Glutamatergic neuron (in vitro differentiated cells): ENCODE measurements around the gene DBI. TPM values are rescaled to one million over a fixed set of nuclear protein-coding genes. Genes with fewer than 3 reads are reported as not detected.

Experiments used
- DNase-seq: peaks from one replicate; pipeline ENCODE4 v3.0.0; 2022
- H3K27ac Mint-ChIP-seq: one replicate; pipeline ENCODE4 v1.8.0; 2020; ENCODE audit warnings: mild to moderate bottlenecking, mixed read lengths, inconsistent platforms; ENCODE audit not compliant: unreplicated experiment
- H3K27me3 Mint-ChIP-seq: one replicate; pipeline ENCODE4 v1.8.0; 2020; ENCODE audit warnings: mild to moderate bottlenecking, moderate library complexity, mixed read lengths, inconsistent platforms; ENCODE audit not compliant: unreplicated experiment
- H3K36me3 Mint-ChIP-seq: one replicate; pipeline ENCODE4 v1.8.0; 2020; ENCODE audit warnings: mild to moderate bottlenecking, mixed read lengths, inconsistent platforms; ENCODE audit not compliant: unreplicated experiment
- H3K4me1 Mint-ChIP-seq: one replicate; pipeline ENCODE4 v1.8.0; 2020; ENCODE audit warnings: mild to moderate bottlenecking, low read depth, mixed read lengths, inconsistent platforms; ENCODE audit not compliant: unreplicated experiment
- H3K4me3 Mint-ChIP-seq: one replicate; pipeline ENCODE4 v1.8.0; 2020; ENCODE audit warnings: mild to moderate bottlenecking, mixed read lengths, inconsistent platforms; ENCODE audit not compliant: unreplicated experiment
- H3K9me3 Mint-ChIP-seq: one replicate; pipeline ENCODE4 v1.8.0; 2020; ENCODE audit warnings: mild to moderate bottlenecking, moderate library complexity, mixed read lengths, inconsistent platforms; ENCODE audit not compliant: unreplicated experiment
- total RNA-seq: library from RNA; stranded (reverse); fragmentation: NEBNext Ultra II Directional; extraction: Animal tissue kit (Norgen Biotek cat#: 25700); gene quantifications from one replicate; pipeline ENCODE4 v1.2.1, GENCODE V29; 2021; ENCODE audit not compliant: unreplicated experiment
- TF ChIP-seq, protein P1 (sequence below): fragments of 200-600 bp; sonication (generic); IDR thresholded peaks from one replicate; pipeline ENCODE4 v1.5.0; 2021; ENCODE audit not compliant: partially characterized antibody, unreplicated experiment

The DBI gene
- total RNA-seq, 1 donor from 2014 or later = 134 TPM

DNA sequence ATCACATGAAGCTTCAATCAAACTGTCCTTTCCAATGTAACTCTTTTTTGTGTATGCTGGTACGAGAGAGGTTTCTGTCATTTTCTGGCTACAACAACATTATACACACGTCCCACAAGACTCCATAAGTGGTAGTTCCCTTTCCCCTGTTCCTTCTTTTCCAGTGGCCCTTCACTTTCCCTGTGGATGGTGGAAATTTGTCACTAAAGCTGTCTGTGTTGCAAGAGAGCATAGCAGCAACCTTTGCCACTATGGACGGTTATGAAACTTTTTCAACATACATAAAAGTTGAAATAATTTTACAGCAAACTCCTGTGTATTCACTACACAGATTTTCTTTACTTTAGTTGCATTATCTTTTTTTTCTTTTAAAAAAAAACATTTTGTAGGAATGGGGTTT is 18.7 kb downstream of the DBI start:
- Mint-ChIP-seq H3K4me3 (no peak overlapping the region), H3K9me3 (no peaks in the 10 kb centered on the region), H3K27ac (no peak overlapping the region), H3K36me3 (no peaks in the 10 kb centered on the region), H3K4me1 (peaks cover 2% of the 10 kb centered on the region), H3K27me3 (peaks cover 2% of the 10 kb centered on the region)
- no peak for DNase-seq
- TF ChIP-seq, protein P1, sequence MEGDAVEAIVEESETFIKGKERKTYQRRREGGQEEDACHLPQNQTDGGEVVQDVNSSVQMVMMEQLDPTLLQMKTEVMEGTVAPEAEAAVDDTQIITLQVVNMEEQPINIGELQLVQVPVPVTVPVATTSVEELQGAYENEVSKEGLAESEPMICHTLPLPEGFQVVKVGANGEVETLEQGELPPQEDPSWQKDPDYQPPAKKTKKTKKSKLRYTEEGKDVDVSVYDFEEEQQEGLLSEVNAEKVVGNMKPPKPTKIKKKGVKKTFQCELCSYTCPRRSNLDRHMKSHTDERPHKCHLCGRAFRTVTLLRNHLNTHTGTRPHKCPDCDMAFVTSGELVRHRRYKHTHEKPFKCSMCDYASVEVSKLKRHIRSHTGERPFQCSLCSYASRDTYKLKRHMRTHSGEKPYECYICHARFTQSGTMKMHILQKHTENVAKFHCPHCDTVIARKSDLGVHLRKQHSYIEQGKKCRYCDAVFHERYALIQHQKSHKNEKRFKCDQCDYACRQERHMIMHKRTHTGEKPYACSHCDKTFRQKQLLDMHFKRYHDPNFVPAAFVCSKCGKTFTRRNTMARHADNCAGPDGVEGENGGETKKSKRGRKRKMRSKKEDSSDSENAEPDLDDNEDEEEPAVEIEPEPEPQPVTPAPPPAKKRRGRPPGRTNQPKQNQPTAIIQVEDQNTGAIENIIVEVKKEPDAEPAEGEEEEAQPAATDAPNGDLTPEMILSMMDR = no peak

DNA sequence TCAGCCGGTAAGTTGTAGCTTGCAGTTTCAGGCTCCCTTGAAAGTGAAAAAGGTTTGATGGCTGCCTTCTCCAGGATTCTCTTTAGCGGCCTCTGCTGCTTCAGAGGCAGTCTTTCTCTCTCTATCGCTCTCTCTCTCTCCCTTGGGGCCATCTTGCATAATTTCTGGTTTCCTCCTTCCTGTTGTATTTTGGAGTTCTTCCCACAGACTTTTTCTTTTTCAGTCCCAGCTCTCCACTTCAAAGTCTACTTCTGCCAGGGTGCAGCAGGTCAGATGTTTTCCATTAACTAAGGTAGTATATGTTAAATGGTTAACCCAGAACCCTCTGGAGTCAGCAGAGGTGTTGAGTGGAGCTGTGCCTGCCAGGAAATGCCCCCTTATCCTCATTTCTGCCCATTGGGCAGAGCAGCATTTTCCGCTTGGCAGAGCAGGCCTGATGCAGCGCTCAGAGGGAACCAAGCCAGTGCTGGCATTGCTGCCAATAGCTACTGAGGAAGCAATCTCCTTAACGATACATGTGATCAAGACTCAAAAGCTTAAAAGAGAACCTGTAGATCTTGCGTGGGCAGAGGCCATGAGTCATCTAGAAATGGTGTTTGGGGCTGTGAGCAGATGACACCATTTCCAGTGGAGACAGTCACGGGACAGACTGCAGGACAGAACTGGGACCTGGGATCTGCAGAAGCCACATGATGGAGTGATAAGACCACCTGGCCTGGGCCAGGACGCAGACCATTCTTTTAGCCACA is 20.8 kb downstream of the DBI start:
- no peaks in the 10 kb centered on the region for H3K9me3 Mint-ChIP-seq
- H3K4me1 Mint-ChIP-seq = peaks cover 2% of the 10 kb centered on the region
- no peaks in the 10 kb centered on the region for H3K36me3 Mint-ChIP-seq
- DNase-seq = no peak
- peaks cover 2% of the 10 kb centered on the region for H3K27me3 Mint-ChIP-seq
- H3K4me3 Mint-ChIP-seq = no peak overlapping the region
- H3K27ac Mint-ChIP-seq = no peak overlapping the region
- TF ChIP-seq, protein P1 = no peak

DNA sequence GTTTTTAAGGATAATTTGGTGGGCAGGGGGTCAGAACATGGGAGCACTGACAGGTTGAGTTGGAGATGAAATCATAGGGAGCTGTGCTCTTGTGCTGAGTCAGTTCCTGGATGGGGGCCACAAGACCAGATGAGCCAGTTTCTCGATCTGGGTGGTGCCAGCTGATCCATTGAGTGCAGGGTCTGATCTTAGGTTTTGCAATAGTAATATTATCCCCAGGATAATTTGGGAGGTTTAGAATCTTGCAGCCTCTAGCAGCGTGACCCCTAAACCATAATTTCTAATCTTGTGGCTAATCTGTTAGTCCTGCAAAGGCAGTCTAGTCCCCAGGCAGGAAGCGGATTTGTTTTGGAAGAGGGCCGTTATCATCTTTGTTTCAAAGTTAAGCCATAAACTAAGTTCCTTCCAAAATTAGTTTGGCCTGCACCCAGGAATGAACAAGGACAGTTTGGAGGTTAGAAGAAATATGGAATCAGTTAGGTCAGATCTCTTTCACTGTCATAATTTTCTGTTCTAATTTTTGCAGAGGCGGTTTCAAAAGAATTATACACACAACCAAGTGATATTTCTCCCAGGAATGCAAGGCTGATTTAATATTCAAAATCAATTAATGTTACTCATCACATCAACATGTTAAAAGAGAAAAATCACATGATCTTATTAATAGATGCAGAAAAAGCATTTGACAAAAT is 23.0 kb downstream of the DBI start:
- TF ChIP-seq, protein P1 = no peak
- Mint-ChIP-seq H3K4me3 (no peak overlapping the region), H3K27me3 (peaks cover 2% of the 10 kb centered on the region), H3K4me1 (peaks cover 2% of the 10 kb centered on the region), H3K27ac (no peak overlapping the region), H3K9me3 (no peaks in the 10 kb centered on the region), H3K36me3 (no peaks in the 10 kb centered on the region)
- DNase-seq = no peak

DNA sequence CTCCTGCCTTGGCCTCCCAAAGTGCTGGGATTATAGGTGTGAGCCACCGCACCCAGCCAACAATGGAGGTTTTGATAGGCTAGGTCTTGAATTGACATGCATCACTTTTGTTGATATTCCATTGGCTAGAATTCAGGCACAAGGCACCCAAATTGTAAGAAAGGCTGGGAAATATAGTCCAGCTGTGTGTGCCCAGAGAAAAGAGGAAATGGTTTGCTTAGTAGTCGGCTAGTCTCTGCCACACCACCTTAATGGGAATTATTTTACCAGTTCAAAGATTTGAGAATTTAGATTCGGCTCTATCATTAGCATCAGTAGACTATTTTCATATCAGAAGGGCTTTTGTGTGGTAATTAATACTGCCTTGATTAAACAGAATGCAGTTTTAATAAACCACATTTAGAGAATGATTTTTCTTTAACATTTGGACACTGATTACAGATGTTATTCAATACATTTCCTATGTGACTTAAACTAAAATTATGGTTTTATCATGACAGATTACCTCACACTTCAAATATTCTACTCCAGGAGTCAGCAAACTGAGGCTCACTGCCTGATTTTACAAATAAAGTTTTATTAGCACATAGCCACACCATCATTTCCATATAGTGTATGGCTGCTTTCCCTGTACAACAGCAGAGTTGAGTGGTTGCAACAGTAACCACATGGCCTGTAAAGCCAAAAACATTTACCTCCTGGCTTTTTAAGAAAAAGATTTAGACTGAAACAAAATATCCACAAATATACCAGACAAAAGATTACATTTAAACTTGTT is 27.4 kb downstream of the DBI start:
- Mint-ChIP-seq H3K4me3 (no peak overlapping the region), H3K9me3 (no peaks in the 10 kb centered on the region), H3K27me3 (peaks cover 2% of the 10 kb centered on the region), H3K4me1 (no peaks in the 10 kb centered on the region), H3K36me3 (no peaks in the 10 kb centered on the region), H3K27ac (no peak overlapping the region)
- no peak for DNase-seq
- TF ChIP-seq, protein P1 = no peak
